Bladder microvascular endothelial cell (primary cell): ENCODE results near the gene RNGTT. TPM values are rescaled to one million over a fixed set of nuclear protein-coding genes. Genes with fewer than 3 reads are reported as not detected.

ENCODE experiments used
- total RNA-seq: library from RNA; depleted of rRNA; stranded (reverse); fragments of >200 nt; gene quantifications from 2 replicates; pipeline ENCODE4 v1.2.3, GENCODE V29; 2014

Gene RNGTT
- 8.6 and 20.2 TPM in 2 replicates for total RNA-seq

DNA sequence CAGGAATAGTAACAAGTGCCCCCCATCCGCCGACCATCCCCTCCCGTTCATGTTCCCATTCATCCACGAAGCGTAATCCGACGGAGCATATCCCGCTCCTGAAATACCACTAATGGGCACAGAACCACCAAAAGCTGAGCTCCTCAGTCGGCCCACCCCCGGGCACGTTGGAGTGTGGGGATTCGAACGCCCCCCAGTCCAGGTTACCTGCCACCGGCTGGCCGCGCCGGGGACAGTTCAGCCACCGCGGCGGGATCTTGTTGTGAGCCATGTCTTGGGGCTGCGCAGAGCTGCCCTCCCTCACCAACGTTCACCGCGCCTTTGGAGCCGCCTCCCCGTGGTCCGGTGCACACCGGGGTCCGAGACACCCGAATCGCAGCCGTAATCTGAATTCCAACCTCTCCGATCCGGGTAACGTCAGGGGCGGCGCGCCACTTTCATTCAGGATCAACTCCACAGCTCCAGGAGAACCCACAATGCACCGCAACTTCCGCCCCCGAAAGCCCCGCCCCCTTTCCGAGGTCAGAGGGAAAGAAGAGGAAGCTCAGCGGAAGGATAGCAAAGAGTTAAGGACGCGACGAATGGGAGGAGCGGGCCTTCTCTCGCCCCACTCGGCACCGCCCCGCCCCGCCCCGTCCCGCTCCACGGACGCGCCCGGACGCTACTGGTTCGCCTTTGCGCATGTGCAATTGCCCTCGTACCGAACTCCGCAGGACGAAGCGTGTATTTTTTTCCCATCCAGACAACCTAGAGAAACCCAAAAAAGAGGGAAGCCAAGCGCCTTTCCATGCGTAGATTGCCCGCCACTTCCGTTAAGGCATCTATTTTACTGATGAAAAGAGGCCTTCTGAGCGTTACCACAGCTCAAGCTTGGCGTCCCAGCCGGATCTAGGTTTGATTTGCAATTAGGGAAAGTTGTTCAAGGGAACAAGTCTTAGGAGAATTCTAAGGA is at the start of gene RNGTT:
Gene RNGTT (minus strand): TSS at position 480 of the 952 bp plus-strand sequence. CDS start 209 bp downstream, at position 271.

Other genes with a start within 250 kb of the RNGTT start
- gene PNRC1, start 117.1 kb upstream of the RNGTT start, total RNA-seq, result 38.5 and 44.7 TPM in 2 replicates
- 0.19 TPM in 1 of 2 replicates, not detected in the other for gene SRSF12, start 154.5 kb upstream of the RNGTT start, total RNA-seq
- gene PM20D2, start 182.4 kb upstream of the RNGTT start, total RNA-seq, result 4.4 and 6.4 TPM in 2 replicates